ENCODE data around the gene MAGEB10.
"Not testable (repeated sequence)": the region's sequence is repeated elsewhere in the genome, so short reads cannot be mapped to it uniquely, and the experiment has no call there.

MAGEB10 gene

GRCh38 chrX:27807690-27808089 is at the start of gene MAGEB10:
Gene MAGEB10, plus strand, starts transcription at chrX:27807990. Its CDS starts 13,317 bp downstream, at chrX:27821307.
- DNase-seq = no peak

- DNase-seq = no peak
Measured at GRCh38 chrX:27765718-27766117, 42.1 kb upstream of the MAGEB10 start.

GRCh38 chrX:27767387-27767786 is 40.4 kb upstream of the MAGEB10 start:
- no peak for DNase-seq

GRCh38 chrX:27775984-27776383 is 31.8 kb upstream of the MAGEB10 start:
- DNase-seq = no peak

- no peak for DNase-seq
Measured at GRCh38 chrX:27796640-27797257, 11.0 kb upstream of the MAGEB10 start.

GRCh38 chrX:27797575-27797974 is 10.2 kb upstream of the MAGEB10 start:
- DNase-seq = no peak

GRCh38 chrX:27808226-27808625 is 436 bp downstream of the MAGEB10 start:
- DNase-seq = no peak

- not testable (repeated sequence) for DNase-seq
Measured at GRCh38 chrX:27808991-27809859, 1.4 kb downstream of the MAGEB10 start.

- no peak for DNase-seq
Measured at GRCh38 chrX:27815209-27815608, 7.4 kb downstream of the MAGEB10 start.

- no peak for DNase-seq
Measured at GRCh38 chrX:27823812-27824211, 16.0 kb downstream of the MAGEB10 start.

- no peak for DNase-seq
Measured at GRCh38 chrX:27838185-27838584, 30.4 kb downstream of the MAGEB10 start.

- DNase-seq = no peak
Measured at GRCh38 chrX:27840881-27841280, 33.1 kb downstream of the MAGEB10 start.

GRCh38 chrX:27842859-27843258 is 35.1 kb downstream of the MAGEB10 start:
- DNase-seq = no peak

GRCh38 chrX:27860337-27860736 is 52.5 kb downstream of the MAGEB10 start:
- DNase-seq = no peak

GRCh38 chrX:27863809-27864208 is 56.0 kb downstream of the MAGEB10 start:
- no peak for DNase-seq
